Cerebellar nuclear complex (tissue), 1 donor: ENCODE results near the gene NAE1.

Experiments used
- DNase-seq, 2 experiments: peaks; one replicate each; lab custom pipeline; 2025; lab: John Stamatoyannopoulos, UW

The NAE1 gene

GRCh38 chr16:66850115-66850815, 19.5 kb upstream of the NAE1 start:
- DNase-seq, result no peak

GRCh38 chr16:66849549-66849948, 18.8 kb upstream of the NAE1 start:
- DNase-seq, result no peak

GRCh38 chr16:66849021-66849420, 18.2 kb upstream of the NAE1 start:
- DNase-seq, result no peak

GRCh38 chr16:66848172-66848571, 17.4 kb upstream of the NAE1 start:
- DNase-seq, result no peak

GRCh38 chr16:66847533-66848067, 16.8 kb upstream of the NAE1 start:
- DNase-seq, result no peak

GRCh38 chr16:66846831-66847230, 16.1 kb upstream of the NAE1 start:
- DNase-seq, result no peak

- no peak for DNase-seq
Observed at GRCh38 chr16:66846266-66846665, 15.5 kb upstream of the NAE1 start.

GRCh38 chr16:66845791-66846221, 15.0 kb upstream of the NAE1 start:
- no peak for DNase-seq

- DNase-seq, result no peak
Observed at GRCh38 chr16:66845080-66845410, 14.3 kb upstream of the NAE1 start.

- DNase-seq, result no peak
Observed at GRCh38 chr16:66844342-66845079, 13.7 kb upstream of the NAE1 start, which contains the start of gene CA7. CA7 (plus strand) TSS chr16:66844414; CDS start chr16:66844488, 74 bp downstream.

GRCh38 chr16:66844009-66844341, 13.2 kb upstream of the NAE1 start:
- no peak for DNase-seq

GRCh38 chr16:66843191-66843590, 12.4 kb upstream of the NAE1 start:
- DNase-seq, result no peak

GRCh38 chr16:66842765-66843164, 12.0 kb upstream of the NAE1 start:
- DNase-seq, result no peak

GRCh38 chr16:66841366-66841765, 10.6 kb upstream of the NAE1 start:
- DNase-seq, result no peak

- DNase-seq, result no peak
Observed at GRCh38 chr16:66840883-66841282, 10.1 kb upstream of the NAE1 start.

- no peak for DNase-seq
Observed at GRCh38 chr16:66834746-66835145, 4.0 kb upstream of the NAE1 start.

- DNase-seq, result no peak
Observed at GRCh38 chr16:66832661-66833305, 2.0 kb upstream of the NAE1 start.

GRCh38 chr16:66832190-66832589, 1.4 kb upstream of the NAE1 start:
- no peak for DNase-seq

- DNase-seq, result no peak
Observed at GRCh38 chr16:66824006-66824405, 6.8 kb downstream of the NAE1 start.

GRCh38 chr16:66814734-66815133, 16.0 kb downstream of the NAE1 start:
- no peak for DNase-seq

- no peak for DNase-seq
Observed at GRCh38 chr16:66811043-66811442, 19.7 kb downstream of the NAE1 start.

- DNase-seq, result no peak
Observed at GRCh38 chr16:66810391-66810790, 20.4 kb downstream of the NAE1 start.

- DNase-seq, result no peak
Observed at GRCh38 chr16:66809765-66810164, 21.0 kb downstream of the NAE1 start.
